PFSK-1 (cell line): ENCODE results near the gene ZNF460.

Experiments used
- POLR2AphosphoS5 ChIP-seq: IDR thresholded peaks from 2 replicates; pipeline ENCODE4 v1.6.1; 2012; ENCODE audit warnings: low read depth, mild to moderate bottlenecking, control low read depth, low read length, moderate library complexity
- REST ChIP-seq, 2 experiments: IDR thresholded peaks; 2 replicates each; pipeline versions ENCODE4 v1.6.1 to v1.8.0; 2011 to 2012; ENCODE audit warnings: low read depth in 2 of 2, low read length in 2 of 2, control low read depth in 1 of 2, inconsistent platforms in 1 of 2, mild to moderate bottlenecking in 1 of 2, moderate library complexity in 1 of 2; ENCODE audit not compliant: insufficient read depth in 1 of 2

- no peak for TF ChIP-seq REST (IDR thresholded peaks at IDR 0.05; ENCODE audit: insufficient read depth in 1 of 2, low read depth in 2 of 2, low read length in 2 of 2)
- TF ChIP-seq POLR2AphosphoS5, result no peak
These were observed 13.4 kb downstream of the ZNF460 start for GRCh38 chr19:57293719-57294118.
